SU-DHL-6 (cell line): Measurements from ENCODE around the gene MTHFD1.

Experiments
- H2AFZ ChIP-seq: fragments of 200-600 bp; sonication (generic); 2 replicates; pipeline ENCODE4 v1.6.1; 2014; ENCODE audit warnings: low read depth, mild to moderate bottlenecking, moderate library complexity, mixed read lengths, antibody characterized with exemption, low read length; ENCODE audit not compliant: severe bottlenecking
- H3F3A ChIP-seq: fragments of 200-600 bp; shearing (Covaris generic); 2 replicates; pipeline ENCODE4 v1.6.0; 2016; ENCODE audit warnings: antibody characterized with exemption, mild to moderate bottlenecking; ENCODE audit not compliant: insufficient read depth
- H3K27ac ChIP-seq: fragments of 200-600 bp; sonication (generic); 2 replicates; pipeline ENCODE4 v1.5.1; 2016; ENCODE audit warnings: low read depth, mild to moderate bottlenecking, low read length, moderate library complexity, mixed read lengths
- H3K27me3 ChIP-seq: fragments of 200-600 bp; sonication (generic), shearing (Covaris generic); 2 replicates; pipeline ENCODE4 v1.6.0; 2014; ENCODE audit warnings: mild to moderate bottlenecking, low read length
- H3K36me3 ChIP-seq: fragments of 200-600 bp; sonication (generic); 2 replicates; pipeline ENCODE4 v1.6.1; 2014; ENCODE audit warnings: mild to moderate bottlenecking, low read length, mixed read lengths
- H3K4me2 ChIP-seq: fragments of 300-600, 200-600 bp; shearing (Covaris generic), sonication (generic); 2 replicates; pipeline ENCODE4 v1.6.0; 2014; ENCODE audit warnings: low read length, low read depth, mild to moderate bottlenecking; ENCODE audit not compliant: poor library complexity, severe bottlenecking
- H3K4me3 ChIP-seq: fragments of 200-600 bp; sonication (generic); 2 replicates; pipeline ENCODE4 v1.5.1; 2014; ENCODE audit warnings: antibody characterized with exemption, low read length, mild to moderate bottlenecking, mixed read lengths; ENCODE audit not compliant: insufficient read depth, poor library complexity, severe bottlenecking
- H3K79me2 ChIP-seq: fragments of 200-600 bp; sonication (generic); 2 replicates; pipeline ENCODE4 v1.6.1; 2014; ENCODE audit warnings: mild to moderate bottlenecking, low read length, moderate library complexity; ENCODE audit not compliant: insufficient read depth
- H3K9ac ChIP-seq: fragments of 200-600 bp; sonication (generic); 2 replicates; pipeline ENCODE4 v1.7.0; 2014; ENCODE audit warnings: mild to moderate bottlenecking, low read length
- H3K9me2 ChIP-seq: fragments of 200-600 bp; sonication (generic); replicated peaks from 2 replicates; pipeline ENCODE4 v1.6.1; 2014; ENCODE audit warnings: low read length; ENCODE audit not compliant: insufficient read depth
- H3K9me3 ChIP-seq: fragments of 200-600 bp; sonication (generic); 2 replicates; pipeline ENCODE4 v1.6.1; 2014; ENCODE audit warnings: low read length, mixed read lengths; ENCODE audit not compliant: insufficient read depth
- H4K20me1 ChIP-seq: fragments of 200-600 bp; sonication (generic); 2 replicates; pipeline ENCODE4 v1.6.1; 2014; ENCODE audit warnings: low read depth, mild to moderate bottlenecking, antibody characterized with exemption, low read length, moderate library complexity, mixed read lengths
- CTCF ChIP-seq: fragments of 200-600 bp; sonication (generic); IDR thresholded peaks from one replicate; pipeline ENCODE4 v1.5.1; 2017; ENCODE audit warnings: antibody characterized with exemption, mild to moderate bottlenecking, low read length, moderate library complexity; ENCODE audit not compliant: insufficient read depth, poor library complexity, severe bottlenecking
- EZH2phosphoT487 ChIP-seq: fragments of 200-600 bp; sonication (generic), shearing (Covaris generic); conservative IDR thresholded peaks from 2 replicates; pipeline ENCODE4 v1.6.1; 2018; ENCODE audit warnings: mild to moderate bottlenecking, antibody characterized with exemption, low read length, moderate library complexity, mixed read lengths

The MTHFD1 gene

GRCh38 chr14:64506721-64507120, 118.6 kb downstream of the MTHFD1 start:
- Histone ChIP-seq H4K20me1 (peaks cover 9% of the 10 kb centered on the region; the same call in 1 of the 2 replicates), H3K36me3 (peaks cover 6% of the 10 kb centered on the region; the same call in 1 of the 2 replicates), H2AFZ (no peak overlapping the region), H3K9me3 (no peaks in the 10 kb centered on the region), H3K9ac (peak overlapping the region; percentile 99), H3K4me2 (peak overlapping the region; percentile 76), H3K79me2 (peaks cover 86% of the 10 kb centered on the region), H3K27me3 (no peaks in the 10 kb centered on the region), H3K9me2 (no peaks in the 10 kb centered on the region), H3K4me3 (peak overlapping the region; percentile 78), H3F3A (peaks cover 64% of the 10 kb centered on the region), H3K27ac (peak overlapping the region; percentile 99)
- TF ChIP-seq CTCF (no peak), EZH2phosphoT487 (no peak)

GRCh38 chr14:64507376-64508156, 119.4 kb downstream of the MTHFD1 start:
- H4K20me1 ChIP-seq, result peaks cover 17% of the 10 kb centered on the region

GRCh38 chr14:64508215-64508776, 120.1 kb downstream of the MTHFD1 start:
- H3K79me2 ChIP-seq, result peaks cover 87% of the 10 kb centered on the region
- H3K9me3 ChIP-seq, result no peaks in the 10 kb centered on the region
- no peaks in the 10 kb centered on the region for H3K27me3 ChIP-seq
- peaks cover 49% of the 10 kb centered on the region for H3F3A ChIP-seq
- H3K4me2 ChIP-seq, result peak overlapping the region; percentile 76
- H2AFZ ChIP-seq, result no peak overlapping the region
- peak overlapping the region; percentile 99 for H3K9ac ChIP-seq
- H4K20me1 ChIP-seq, result peaks cover 25% of the 10 kb centered on the region
- no peaks in the 10 kb centered on the region for H3K9me2 ChIP-seq
- TF ChIP-seq CTCF, result no peak
- no peak for TF ChIP-seq EZH2phosphoT487
- peak overlapping the region; percentile 78 for H3K4me3 ChIP-seq
- peaks cover 15% of the 10 kb centered on the region for H3K36me3 ChIP-seq
- H3K27ac ChIP-seq, result peak overlapping the region; percentile 99

More at GRCh38 chr14:64507376-64508156, 119.4 kb downstream of the MTHFD1 start:
- Histone ChIP-seq H3K9me3 (no peaks in the 10 kb centered on the region), H3K27ac (peak overlapping the region; percentile 99), H3K79me2 (peaks cover 86% of the 10 kb centered on the region), H3K36me3 (peaks cover 9% of the 10 kb centered on the region), H3K4me2 (peak overlapping the region; percentile 76), H3K27me3 (no peaks in the 10 kb centered on the region), H3K9me2 (no peaks in the 10 kb centered on the region), H2AFZ (no peak overlapping the region), H3K9ac (peak overlapping the region; percentile 99), H3K4me3 (peak overlapping the region; percentile 78), H3F3A (peaks cover 56% of the 10 kb centered on the region)
- TF ChIP-seq CTCF (no peak), EZH2phosphoT487 (no peak)
